RCC 7860 (cell line): ENCODE measurements around the gene SEZ6.

Source experiments
- DNase-seq: peaks from one replicate; pipeline ENCODE4 v3.0.0-alpha.2; 2015; ENCODE audit warnings: low spot score
- FAIRE-seq: peaks from 2 replicates; lab custom pipeline; 2012; peaks lifted over from hg19 to GRCh38; lab: Jason Lieb, UNC

SEZ6 gene

GRCh38 chr17:29036584-29036983 is 30.8 kb upstream of the SEZ6 start:
- no peak for DNase-seq
- no peak for FAIRE-seq

GRCh38 chr17:29034510-29034909 is 28.7 kb upstream of the SEZ6 start:
- no peak for DNase-seq
- FAIRE-seq, result no peak

- DNase-seq, result no peak
- no peak for FAIRE-seq
Measured at GRCh38 chr17:29032857-29033197, 27.0 kb upstream of the SEZ6 start.

- no peak for FAIRE-seq
- no peak for DNase-seq
Measured at GRCh38 chr17:29032013-29032856, 26.4 kb upstream of the SEZ6 start.

GRCh38 chr17:29031488-29031887 is 25.7 kb upstream of the SEZ6 start:
- FAIRE-seq, result no peak

GRCh38 chr17:29024316-29024952 is 18.6 kb upstream of the SEZ6 start:
- no peak for DNase-seq

More at GRCh38 chr17:29031488-29031887, 25.7 kb upstream of the SEZ6 start:
- no peak for DNase-seq

GRCh38 chr17:29022074-29022473 is 16.2 kb upstream of the SEZ6 start:
- FAIRE-seq, result no peak
- DNase-seq, result no peak

More at GRCh38 chr17:29024316-29024952, 18.6 kb upstream of the SEZ6 start:
- FAIRE-seq, result no peak

- DNase-seq (no peak), FAIRE-seq (no peak)
Measured at GRCh38 chr17:29021226-29021625, 15.4 kb upstream of the SEZ6 start.

- no peak for FAIRE-seq
- DNase-seq, result no peak
Measured at GRCh38 chr17:29020576-29020975, 14.7 kb upstream of the SEZ6 start.

GRCh38 chr17:29019475-29020181 is 13.8 kb upstream of the SEZ6 start:
- FAIRE-seq (no peak), DNase-seq (no peak)

GRCh38 chr17:29018788-29019474 is 13.1 kb upstream of the SEZ6 start:
- DNase-seq (no peak), FAIRE-seq (no peak)

GRCh38 chr17:29016345-29017210 is 10.7 kb upstream of the SEZ6 start:
- FAIRE-seq (no peak), DNase-seq (no peak)

GRCh38 chr17:29014716-29015115 is 8.9 kb upstream of the SEZ6 start:
- DNase-seq (no peak), FAIRE-seq (no peak)

GRCh38 chr17:29012535-29012934 is 6.7 kb upstream of the SEZ6 start:
- DNase-seq, result no peak
- FAIRE-seq, result no peak

GRCh38 chr17:29010586-29010985 is 4.8 kb upstream of the SEZ6 start:
- FAIRE-seq (no peak), DNase-seq (no peak)

GRCh38 chr17:29010129-29010528 is 4.3 kb upstream of the SEZ6 start:
- no peak for FAIRE-seq

GRCh38 chr17:29008591-29008990 is 2.8 kb upstream of the SEZ6 start:
- no peak for FAIRE-seq

More at GRCh38 chr17:29010129-29010528, 4.3 kb upstream of the SEZ6 start:
- DNase-seq, result no peak

GRCh38 chr17:29007860-29008455 is 2.1 kb upstream of the SEZ6 start:
- peak; percentile 81 for DNase-seq
- peak; percentile 32 for FAIRE-seq

More at GRCh38 chr17:29008591-29008990, 2.8 kb upstream of the SEZ6 start:
- no peak for DNase-seq

GRCh38 chr17:29007456-29007855 is 1.6 kb upstream of the SEZ6 start:
- DNase-seq (no peak), FAIRE-seq (no peak)
